ENCODE measurements around the gene EPC1. TPM values are rescaled to one million over a fixed set of nuclear protein-coding genes. Genes with fewer than 3 reads are reported as not detected.

The EPC1 gene
- total RNA-seq, 1 experiment from 2014 or later: 36.6 TPM

DNA sequence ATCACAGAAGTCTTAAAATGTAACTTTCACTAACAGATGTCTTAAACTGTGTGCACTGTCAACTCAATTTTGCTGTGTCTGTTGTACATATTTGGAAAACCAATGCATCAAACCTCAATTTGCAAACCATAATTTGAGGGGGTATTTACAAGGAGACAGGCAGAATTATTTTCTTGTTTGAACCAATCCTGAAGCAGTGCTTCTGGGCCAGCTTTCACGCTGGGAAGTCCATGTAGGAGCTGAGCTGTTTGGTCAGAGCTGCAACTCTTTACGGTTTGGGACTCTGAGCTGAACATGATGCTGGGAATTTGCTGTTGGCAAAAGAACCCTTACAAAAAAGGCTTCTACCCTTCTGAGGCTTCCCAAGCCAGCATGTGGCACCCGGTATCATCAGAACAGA, 43.2 kb upstream of the EPC1 start:
- H3K27ac Mint-ChIP-seq (ENCODE audit: unreplicated experiment): no peak overlapping the region
- ChIA-PET CTCF (no interaction called here), POLR2A (no interaction called here)
- H3K4me1 Mint-ChIP-seq (ENCODE audit: low read depth, unreplicated experiment): no peaks in the 10 kb centered on the region
- TF ChIP-seq, protein P1, sequence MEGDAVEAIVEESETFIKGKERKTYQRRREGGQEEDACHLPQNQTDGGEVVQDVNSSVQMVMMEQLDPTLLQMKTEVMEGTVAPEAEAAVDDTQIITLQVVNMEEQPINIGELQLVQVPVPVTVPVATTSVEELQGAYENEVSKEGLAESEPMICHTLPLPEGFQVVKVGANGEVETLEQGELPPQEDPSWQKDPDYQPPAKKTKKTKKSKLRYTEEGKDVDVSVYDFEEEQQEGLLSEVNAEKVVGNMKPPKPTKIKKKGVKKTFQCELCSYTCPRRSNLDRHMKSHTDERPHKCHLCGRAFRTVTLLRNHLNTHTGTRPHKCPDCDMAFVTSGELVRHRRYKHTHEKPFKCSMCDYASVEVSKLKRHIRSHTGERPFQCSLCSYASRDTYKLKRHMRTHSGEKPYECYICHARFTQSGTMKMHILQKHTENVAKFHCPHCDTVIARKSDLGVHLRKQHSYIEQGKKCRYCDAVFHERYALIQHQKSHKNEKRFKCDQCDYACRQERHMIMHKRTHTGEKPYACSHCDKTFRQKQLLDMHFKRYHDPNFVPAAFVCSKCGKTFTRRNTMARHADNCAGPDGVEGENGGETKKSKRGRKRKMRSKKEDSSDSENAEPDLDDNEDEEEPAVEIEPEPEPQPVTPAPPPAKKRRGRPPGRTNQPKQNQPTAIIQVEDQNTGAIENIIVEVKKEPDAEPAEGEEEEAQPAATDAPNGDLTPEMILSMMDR (IDR thresholded peaks at IDR 0.05; ENCODE audit: insufficient read depth in 1 of 2, low read depth in 1 of 2, low read length in 1 of 2, severe bottlenecking in 1 of 2, unreplicated experiment in 1 of 2): no peak
- H3K4me1 ChIP-seq: no peaks in the 10 kb centered on the region
- H3K36me3 Mint-ChIP-seq (ENCODE audit: insufficient read depth, unreplicated experiment): no peaks in the 10 kb centered on the region
- no peak overlapping the region for H3K4me3 ChIP-seq (ENCODE audit: low read depth, low read length)
- intact Hi-C loops (cut with micrococcal nuclease; ENCODE audit: unreplicated experiment): no loop called here
- BruUV-seq (replicated peaks): no TSS peak
- no peaks in the 10 kb centered on the region for H3K9me3 ChIP-seq
- no peaks in the 10 kb centered on the region for H3K27me3 ChIP-seq (replicated peaks; ENCODE audit: control insufficient read depth, insufficient read depth, low read length)
- peaks cover 4% of the 10 kb centered on the region for H3K27me3 Mint-ChIP-seq (ENCODE audit: insufficient read depth, unreplicated experiment)
- no peaks in the 10 kb centered on the region for H3K9me3 Mint-ChIP-seq (ENCODE audit: unreplicated experiment)
- no peak for DNase-seq
- no peaks in the 10 kb centered on the region for H3K36me3 ChIP-seq (ENCODE audit: control insufficient read depth, insufficient read depth, low read length)
- no peak overlapping the region for H3K4me3 Mint-ChIP-seq (ENCODE audit: unreplicated experiment)

DNA sequence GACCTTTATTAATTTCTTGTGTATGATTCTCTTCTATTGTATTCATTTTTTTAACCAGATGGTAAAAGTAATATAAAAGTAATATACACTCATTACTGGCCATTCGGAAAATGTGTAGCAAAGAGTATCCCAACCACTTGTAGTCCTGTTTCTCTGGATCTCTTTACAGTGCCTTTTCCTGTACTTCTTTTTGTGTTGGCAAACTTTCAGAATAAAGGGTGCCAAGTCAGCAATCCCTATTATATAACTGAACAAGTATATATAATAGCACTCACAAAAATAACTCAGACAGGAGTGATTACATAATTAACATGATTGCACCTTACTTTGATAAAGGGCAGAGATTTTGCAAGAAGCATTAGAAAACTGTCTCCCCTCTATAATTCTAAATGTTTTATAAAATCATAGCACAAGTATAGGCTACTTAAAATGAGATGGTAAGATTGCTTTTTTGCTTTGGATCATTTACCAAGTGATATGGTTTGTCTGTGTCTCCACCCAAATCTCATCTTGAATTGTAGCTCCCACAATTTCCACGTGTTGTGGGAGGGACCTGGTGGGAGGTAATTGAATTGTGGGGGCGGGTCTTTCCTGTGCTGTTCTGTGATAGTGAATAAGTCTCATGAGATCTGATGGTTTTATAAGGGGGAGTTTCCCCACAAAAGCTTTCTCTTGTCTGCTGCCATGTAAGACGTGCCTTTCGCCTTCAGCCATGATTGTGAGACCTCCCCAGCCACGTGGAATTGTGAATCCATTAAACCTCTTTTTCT, 41.5 kb upstream of the EPC1 start:
- Mint-ChIP-seq H3K9me3 (ENCODE audit: unreplicated experiment) (no peaks in the 10 kb centered on the region), H3K27ac (ENCODE audit: unreplicated experiment) (no peak overlapping the region), H3K36me3 (ENCODE audit: insufficient read depth, unreplicated experiment) (no peaks in the 10 kb centered on the region), H3K4me1 (ENCODE audit: low read depth, unreplicated experiment) (no peaks in the 10 kb centered on the region), H3K4me3 (ENCODE audit: unreplicated experiment) (no peak overlapping the region), H3K27me3 (ENCODE audit: insufficient read depth, unreplicated experiment) (peaks cover 4% of the 10 kb centered on the region)
- ChIA-PET POLR2A (no interaction called here), CTCF (no interaction called here)
- BruUV-seq (replicated peaks): no TSS peak
- no peaks in the 10 kb centered on the region for H3K36me3 ChIP-seq (ENCODE audit: control insufficient read depth, insufficient read depth, low read length)
- H3K27me3 ChIP-seq (replicated peaks; ENCODE audit: control insufficient read depth, insufficient read depth, low read length): no peaks in the 10 kb centered on the region
- TF ChIP-seq, protein P1 (IDR thresholded peaks at IDR 0.05; ENCODE audit: insufficient read depth in 1 of 2, low read depth in 1 of 2, low read length in 1 of 2, severe bottlenecking in 1 of 2, unreplicated experiment in 1 of 2): no peak
- DNase-seq: no peak
- intact Hi-C loops (cut with micrococcal nuclease; ENCODE audit: unreplicated experiment): no loop called here
- no peaks in the 10 kb centered on the region for H3K4me1 ChIP-seq
- H3K9me3 ChIP-seq: no peaks in the 10 kb centered on the region
- H3K4me3 ChIP-seq (ENCODE audit: low read depth, low read length): no peak overlapping the region

DNA sequence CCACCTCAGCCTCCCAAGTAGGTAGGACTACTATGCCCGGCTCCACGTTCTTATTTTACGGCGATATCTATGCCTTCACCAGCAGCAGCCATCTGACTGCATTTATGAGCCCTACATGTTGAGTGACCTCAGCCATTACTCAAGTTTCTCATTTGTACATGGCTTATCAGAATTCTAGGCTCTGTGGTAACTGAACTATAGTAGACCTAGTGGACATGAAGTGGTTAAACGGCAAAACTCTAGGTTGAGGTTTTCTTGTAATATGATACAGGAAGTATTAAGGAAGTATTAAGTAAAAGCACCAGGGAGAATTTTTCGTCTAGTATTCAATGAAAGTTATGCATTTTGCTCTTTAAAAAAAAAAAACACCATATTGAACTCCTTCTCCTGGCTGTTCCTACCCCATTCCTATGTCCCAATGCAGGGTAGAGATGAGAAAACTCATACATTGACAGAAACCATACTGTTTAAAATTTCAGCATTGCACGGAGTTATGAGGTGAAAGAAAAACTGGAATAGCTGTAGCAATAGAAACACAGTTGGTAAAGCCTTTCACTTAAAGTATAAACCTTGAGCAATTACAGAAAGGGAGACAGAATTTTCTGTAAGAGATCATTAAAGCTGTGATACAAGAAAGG, 39.8 kb upstream of the EPC1 start:
- POLR2A ChIA-PET: interaction anchor here (0.5 kb wide), 1 partner anchor 440 kb away, joined by 11 read pairs; no protein-coding TSS in a partner anchor
- Histone ChIP-seq H3K4me3 (ENCODE audit: low read depth, low read length) (no peak overlapping the region), H3K27me3 (replicated peaks; ENCODE audit: control insufficient read depth, insufficient read depth, low read length) (no peaks in the 10 kb centered on the region), H3K9me3 (no peaks in the 10 kb centered on the region), H3K36me3 (ENCODE audit: control insufficient read depth, insufficient read depth, low read length) (no peaks in the 10 kb centered on the region), H3K4me1 (no peaks in the 10 kb centered on the region)
- Mint-ChIP-seq H3K9me3 (ENCODE audit: unreplicated experiment) (no peaks in the 10 kb centered on the region), H3K4me1 (ENCODE audit: low read depth, unreplicated experiment) (no peaks in the 10 kb centered on the region), H3K4me3 (ENCODE audit: unreplicated experiment) (no peak overlapping the region), H3K27me3 (ENCODE audit: insufficient read depth, unreplicated experiment) (peaks cover 4% of the 10 kb centered on the region), H3K27ac (ENCODE audit: unreplicated experiment) (no peak overlapping the region), H3K36me3 (ENCODE audit: insufficient read depth, unreplicated experiment) (no peaks in the 10 kb centered on the region)
- DNase-seq: no peak
- no TSS peak for BruUV-seq (replicated peaks)
- intact Hi-C loops (cut with micrococcal nuclease; ENCODE audit: unreplicated experiment): no loop called here
- CTCF ChIA-PET: interaction anchor here (0.6 kb wide), 1 partner anchor 198 kb away, joined by 7 read pairs; no protein-coding TSS in a partner anchor
- TF ChIP-seq, protein P1 (IDR thresholded peaks at IDR 0.05; ENCODE audit: insufficient read depth in 1 of 2, low read depth in 1 of 2, low read length in 1 of 2, severe bottlenecking in 1 of 2, unreplicated experiment in 1 of 2): no peak
